Measurements from ENCODE around the gene GRM7.
A peak's percentile ranks its signal among the peaks of the same experiment; 100 is the strongest.

DNA sequence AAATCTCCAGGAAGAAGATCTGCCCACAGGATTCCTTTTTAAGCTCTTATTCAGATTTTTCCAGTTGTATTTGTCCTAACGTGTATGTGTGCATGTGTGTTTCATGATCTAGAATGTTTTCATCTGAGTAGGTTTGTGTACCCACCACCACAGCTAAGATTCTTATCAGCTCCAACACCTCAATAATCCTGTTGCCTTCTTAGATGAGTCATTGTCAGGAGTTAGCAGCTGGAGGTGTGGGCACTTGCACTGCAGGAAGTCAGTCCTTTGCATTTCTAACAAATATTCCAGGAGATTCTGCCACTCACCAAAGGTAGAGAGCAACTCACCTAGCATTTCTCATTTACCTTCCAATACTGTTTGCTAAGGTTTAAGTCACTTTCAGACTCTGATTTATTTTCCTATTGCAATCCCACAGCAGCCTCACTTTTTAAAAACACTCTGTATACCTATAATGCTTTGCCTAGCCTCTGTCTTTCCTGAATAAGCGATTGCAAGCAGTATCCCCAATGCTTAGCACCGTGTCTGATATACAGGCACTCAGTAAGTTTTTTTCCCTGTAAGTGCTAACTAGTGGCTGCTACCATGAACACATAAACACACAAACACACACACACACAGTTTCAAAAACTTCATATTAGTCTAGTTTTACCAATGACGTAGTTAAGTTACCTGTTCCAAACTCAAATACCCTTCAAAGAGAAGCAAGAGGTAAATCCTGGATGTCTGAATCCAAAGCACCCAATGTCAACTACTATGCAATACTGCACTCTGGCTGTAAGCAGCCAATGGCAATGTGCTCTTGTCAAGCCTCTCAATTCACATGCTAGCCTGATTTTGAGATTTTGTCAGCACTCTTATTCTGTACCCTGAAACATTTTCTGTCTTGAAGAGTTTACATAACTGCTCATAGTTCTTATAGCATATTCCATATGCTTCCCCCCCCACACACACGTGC lies 927.2 kb downstream of the GRM7 start:
- TF ChIP-seq, protein P1, sequence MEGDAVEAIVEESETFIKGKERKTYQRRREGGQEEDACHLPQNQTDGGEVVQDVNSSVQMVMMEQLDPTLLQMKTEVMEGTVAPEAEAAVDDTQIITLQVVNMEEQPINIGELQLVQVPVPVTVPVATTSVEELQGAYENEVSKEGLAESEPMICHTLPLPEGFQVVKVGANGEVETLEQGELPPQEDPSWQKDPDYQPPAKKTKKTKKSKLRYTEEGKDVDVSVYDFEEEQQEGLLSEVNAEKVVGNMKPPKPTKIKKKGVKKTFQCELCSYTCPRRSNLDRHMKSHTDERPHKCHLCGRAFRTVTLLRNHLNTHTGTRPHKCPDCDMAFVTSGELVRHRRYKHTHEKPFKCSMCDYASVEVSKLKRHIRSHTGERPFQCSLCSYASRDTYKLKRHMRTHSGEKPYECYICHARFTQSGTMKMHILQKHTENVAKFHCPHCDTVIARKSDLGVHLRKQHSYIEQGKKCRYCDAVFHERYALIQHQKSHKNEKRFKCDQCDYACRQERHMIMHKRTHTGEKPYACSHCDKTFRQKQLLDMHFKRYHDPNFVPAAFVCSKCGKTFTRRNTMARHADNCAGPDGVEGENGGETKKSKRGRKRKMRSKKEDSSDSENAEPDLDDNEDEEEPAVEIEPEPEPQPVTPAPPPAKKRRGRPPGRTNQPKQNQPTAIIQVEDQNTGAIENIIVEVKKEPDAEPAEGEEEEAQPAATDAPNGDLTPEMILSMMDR (IDR thresholded peaks at IDR 0.05 in 2 of 3, conservative IDR thresholded peaks at IDR 0.05 in 1 of 3; ENCODE audit: borderline replicate concordance in 1 of 3, insufficient read depth in 1 of 3, low read depth in 2 of 3, low read length in 2 of 3) = peak in 1 of 3 experiments; percentile 9; a peak in 1 of 6 replicates
- TF ChIP-seq, protein P2, sequence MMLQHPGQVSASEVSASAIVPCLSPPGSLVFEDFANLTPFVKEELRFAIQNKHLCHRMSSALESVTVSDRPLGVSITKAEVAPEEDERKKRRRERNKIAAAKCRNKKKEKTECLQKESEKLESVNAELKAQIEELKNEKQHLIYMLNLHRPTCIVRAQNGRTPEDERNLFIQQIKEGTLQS (IDR thresholded peaks at IDR 0.05) = no peak
- TF ChIP-seq POLR2A (IDR thresholded peaks at IDR 0.05; ENCODE audit: borderline replicate concordance, extremely low read depth, insufficient read depth, insufficient read length) (no peak), EZH2 (IDR thresholded peaks at IDR 0.05) (no peak), ZNF274 (IDR thresholded peaks at IDR 0.05; ENCODE audit: low read depth, low read length) (no peak), POLR2AphosphoS5 (IDR thresholded peaks at IDR 0.05; ENCODE audit: low read depth, low read length) (no peak), YY1 (IDR thresholded peaks at IDR 0.05; ENCODE audit: extremely low read depth, insufficient replicate concordance, low read depth, low read length) (no peak), EZH2phosphoT487 (IDR thresholded peaks at IDR 0.05; ENCODE audit: borderline replicate concordance) (no peak), SP1 (IDR thresholded peaks at IDR 0.05; ENCODE audit: low read depth) (peak; percentile 30; the same call in 1 of the 2 replicates), ZFX (IDR thresholded peaks at IDR 0.05) (no peak), CEBPB (IDR thresholded peaks at IDR 0.05; ENCODE audit: low read depth) (no peak)
- TF ChIP-seq, protein P3, sequence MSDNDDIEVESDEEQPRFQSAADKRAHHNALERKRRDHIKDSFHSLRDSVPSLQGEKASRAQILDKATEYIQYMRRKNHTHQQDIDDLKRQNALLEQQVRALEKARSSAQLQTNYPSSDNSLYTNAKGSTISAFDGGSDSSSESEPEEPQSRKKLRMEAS (IDR thresholded peaks at IDR 0.05) = no peak
- TF ChIP-seq, protein P4, sequence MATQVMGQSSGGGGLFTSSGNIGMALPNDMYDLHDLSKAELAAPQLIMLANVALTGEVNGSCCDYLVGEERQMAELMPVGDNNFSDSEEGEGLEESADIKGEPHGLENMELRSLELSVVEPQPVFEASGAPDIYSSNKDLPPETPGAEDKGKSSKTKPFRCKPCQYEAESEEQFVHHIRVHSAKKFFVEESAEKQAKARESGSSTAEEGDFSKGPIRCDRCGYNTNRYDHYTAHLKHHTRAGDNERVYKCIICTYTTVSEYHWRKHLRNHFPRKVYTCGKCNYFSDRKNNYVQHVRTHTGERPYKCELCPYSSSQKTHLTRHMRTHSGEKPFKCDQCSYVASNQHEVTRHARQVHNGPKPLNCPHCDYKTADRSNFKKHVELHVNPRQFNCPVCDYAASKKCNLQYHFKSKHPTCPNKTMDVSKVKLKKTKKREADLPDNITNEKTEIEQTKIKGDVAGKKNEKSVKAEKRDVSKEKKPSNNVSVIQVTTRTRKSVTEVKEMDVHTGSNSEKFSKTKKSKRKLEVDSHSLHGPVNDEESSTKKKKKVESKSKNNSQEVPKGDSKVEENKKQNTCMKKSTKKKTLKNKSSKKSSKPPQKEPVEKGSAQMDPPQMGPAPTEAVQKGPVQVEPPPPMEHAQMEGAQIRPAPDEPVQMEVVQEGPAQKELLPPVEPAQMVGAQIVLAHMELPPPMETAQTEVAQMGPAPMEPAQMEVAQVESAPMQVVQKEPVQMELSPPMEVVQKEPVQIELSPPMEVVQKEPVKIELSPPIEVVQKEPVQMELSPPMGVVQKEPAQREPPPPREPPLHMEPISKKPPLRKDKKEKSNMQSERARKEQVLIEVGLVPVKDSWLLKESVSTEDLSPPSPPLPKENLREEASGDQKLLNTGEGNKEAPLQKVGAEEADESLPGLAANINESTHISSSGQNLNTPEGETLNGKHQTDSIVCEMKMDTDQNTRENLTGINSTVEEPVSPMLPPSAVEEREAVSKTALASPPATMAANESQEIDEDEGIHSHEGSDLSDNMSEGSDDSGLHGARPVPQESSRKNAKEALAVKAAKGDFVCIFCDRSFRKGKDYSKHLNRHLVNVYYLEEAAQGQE (IDR thresholded peaks at IDR 0.05; ENCODE audit: low read depth) = no peak
